Gastrocnemius medialis (tissue), 4 donors: ENCODE measurements around the gene CCDC85A. TPM values are rescaled to one million over a fixed set of nuclear protein-coding genes. Genes with fewer than 3 reads are reported as not detected.

Source experiments
- ATAC-seq, 2 donors: fragments of 150-250 bp; one replicate each; pipeline ENCODE4 v1.9.1; 2016
- DNase-seq, 2 donors: peaks; one replicate each; pipeline ENCODE4 v3.0.0-alpha.2; 2019
- H3K27ac ChIP-seq, 4 donors: fragments of 200-600 bp; sonication (generic); 1 replicate in 1 of 4; 2 replicates in 3 of 4; pipeline ENCODE4 v1.5.1; 2016 to 2018; ENCODE audit warnings: mild to moderate bottlenecking in 2 of 4, moderate library complexity in 1 of 4
- H3K27me3 ChIP-seq, 3 donors: fragments of 200-600 bp; sonication (generic) in 2 of 3; 1 replicate in 1 of 3; 2 replicates in 2 of 3; pipeline versions ENCODE4 v1.5.1 to v1.6.0; 2016 to 2019; ENCODE audit warnings: mild to moderate bottlenecking in 1 of 3, moderate library complexity in 1 of 3
- H3K36me3 ChIP-seq, 2 donors: fragments of 200-600 bp; sonication (generic) in 1 of 2; one replicate each; pipeline ENCODE4 v1.5.1; 2017 to 2018
- H3K4me1 ChIP-seq, 2 donors: fragments of 200-600 bp; sonication (generic) in 1 of 2; one replicate each; pipeline ENCODE4 v1.5.1; 2016 to 2017; ENCODE audit warnings: mild to moderate bottlenecking in 2 of 2
- H3K4me3 ChIP-seq, 4 donors: fragments of 200-600 bp; sonication (generic) in 3 of 4; 1 replicate in 1 of 4; 2 replicates in 3 of 4; pipeline ENCODE4 v1.5.1; 2016 to 2019; ENCODE audit warnings: mild to moderate bottlenecking in 2 of 4
- H3K9me3 ChIP-seq, 3 donors: fragments of 200-600 bp; sonication (generic) in 2 of 3; 1 replicate in 1 of 3; 2 replicates in 2 of 3; pipeline ENCODE4 v1.5.1; 2016 to 2019
- CTCF ChIP-seq, 5 experiments: fragments of 450-650 bp in 3 of 5; fragments of 200-600 bp in 2 of 5; sonication (generic) in 2 of 5; IDR thresholded peaks in 4 of 5; conservative IDR thresholded peaks in 1 of 5; 1 replicate in 4 of 5; 2 replicates in 1 of 5; pipeline ENCODE4 v1.5.1; 2016 to 2019; ENCODE audit warnings: antibody characterized with exemption in 5 of 5, mild to moderate bottlenecking in 3 of 5, moderate library complexity in 3 of 5
- POLR2A ChIP-seq, 2 donors: fragments of 450-650 bp; IDR thresholded peaks; one replicate each; pipeline ENCODE4 v1.6.1; 2017; ENCODE audit warnings: antibody characterized with exemption in 2 of 2, mild to moderate bottlenecking in 2 of 2, moderate library complexity in 2 of 2
- in situ Hi-C, 4 donors: fragments of 200-750 bp; cut with MboI; loops; one replicate each; pipeline versions ENCODE4 v1.15.0 to v1.8.0; 2017; ENCODE audit warnings: low sequenced_read_pairs in 4 of 4
- intact Hi-C: fragments of 100-400 bp; cut with DNase I; formaldehyde crosslinking; loops from one replicate; pipeline ENCODE4 v1.15.1; 2023; ENCODE audit warnings: low total_unique reads
- total RNA-seq, 4 donors: library from RNA; depleted of rRNA; stranded (reverse); fragments of >200 nt; gene quantifications; one replicate each; pipeline versions ENCODE4 v1.1.0 to v1.2.3, GENCODE V29; 2016

The CCDC85A gene
- total RNA-seq, 4 donors from 2014 or later = 4.6 to 8.2 (median 6.1) TPM

DNA sequence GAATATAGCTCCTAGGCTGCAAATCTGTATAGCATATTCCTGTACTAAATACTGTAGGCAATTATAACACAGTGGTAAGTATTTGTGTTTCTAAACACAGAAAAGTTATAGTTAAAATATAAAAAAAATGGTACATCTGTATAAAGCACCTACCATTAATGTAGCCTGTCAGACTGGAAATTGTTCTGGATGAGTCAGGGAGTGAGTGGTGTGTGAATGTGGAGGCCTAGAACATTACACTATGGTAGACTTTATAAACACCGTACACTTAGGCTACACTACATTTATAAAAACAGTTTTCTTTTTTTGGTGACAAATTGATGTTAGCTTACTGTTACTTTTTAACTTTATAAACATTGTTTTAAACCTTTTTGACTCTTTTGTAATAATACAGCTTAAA, 226.3 kb downstream of the CCDC85A start:
- no peak overlapping the region for H3K4me3 ChIP-seq
- no peaks in the 10 kb centered on the region for H3K4me1 ChIP-seq
- no peaks in the 10 kb centered on the region for H3K36me3 ChIP-seq
- no peaks in the 10 kb centered on the region for H3K27me3 ChIP-seq
- ATAC-seq (no peak), DNase-seq (no peak)
- in situ Hi-C loops (no loop called here), intact Hi-C loops (no loop called here)
- TF ChIP-seq CTCF (IDR thresholded peaks at IDR 0.05 in 4 of 5, conservative IDR thresholded peaks at IDR 0.05 in 1 of 5) = no peak
- TF ChIP-seq POLR2A (IDR thresholded peaks at IDR 0.05) = no peak
- H3K9me3 ChIP-seq = no peaks in the 10 kb centered on the region
- H3K27ac ChIP-seq = no peak overlapping the region

GRCh38 chr2:56416500-56417176, 232.8 kb downstream of the CCDC85A start:
- H3K36me3 ChIP-seq = no peaks in the 10 kb centered on the region
- DNase-seq (no peak), ATAC-seq (no peak)
- H3K4me1 ChIP-seq = no peaks in the 10 kb centered on the region
- in situ Hi-C loops (no loop called here), intact Hi-C loops (no loop called here)
- no peaks in the 10 kb centered on the region for H3K9me3 ChIP-seq
- TF ChIP-seq POLR2A (IDR thresholded peaks at IDR 0.05) = no peak
- TF ChIP-seq CTCF (IDR thresholded peaks at IDR 0.05 in 4 of 5, conservative IDR thresholded peaks at IDR 0.05 in 1 of 5) = no peak
- H3K27ac ChIP-seq = no peak overlapping the region
- H3K4me3 ChIP-seq = no peak overlapping the region
- H3K27me3 ChIP-seq = no peaks in the 10 kb centered on the region
